Kidney (tissue), 14 donors: ENCODE results near the gene NKAIN2. TPM values are rescaled to one million over a fixed set of nuclear protein-coding genes. Genes with fewer than 3 reads are reported as not detected.

ENCODE experiments used
- DNase-seq, 5 donors: peaks; one replicate each; pipeline ENCODE4 v3.0.0-alpha.2; 2013 to 2020
- FAIRE-seq: peaks from 2 replicates; lab custom pipeline; 2012; peaks lifted over from hg19 to GRCh38; lab: Jason Lieb, UNC
- H3K27ac ChIP-seq, 2 donors: one replicate each; pipeline ENCODE4 v1.7.0; 2013; ENCODE audit warnings: low read depth in 2 of 2, low read length in 2 of 2, inconsistent platforms in 1 of 2
- H3K27me3 ChIP-seq: one replicate; pipeline ENCODE4 v1.7.1; 2013; ENCODE audit warnings: low read length, inconsistent platforms; ENCODE audit not compliant: control insufficient read depth, insufficient read depth
- H3K36me3 ChIP-seq, 3 donors: one replicate each; pipeline versions ENCODE4 v1.7.0 to v1.7.1; 2013; ENCODE audit warnings: low read length in 3 of 3, control low read depth in 1 of 3, inconsistent platforms in 1 of 3; ENCODE audit not compliant: insufficient read depth in 3 of 3, control insufficient read depth in 2 of 3
- H3K4me1 ChIP-seq, 3 donors: one replicate each; pipeline versions ENCODE4 v1.7.0 to v1.7.1; 2013; ENCODE audit warnings: low read length in 3 of 3, inconsistent platforms in 1 of 3, low read depth in 1 of 3; ENCODE audit not compliant: control insufficient read depth in 2 of 3, insufficient read depth in 2 of 3
- H3K4me3 ChIP-seq, 3 donors: one replicate each; pipeline versions ENCODE4 v1.7.0 to v1.8.1; 2013; ENCODE audit warnings: low read length in 3 of 3, control low read depth in 1 of 3, inconsistent platforms in 1 of 3
- H3K9ac ChIP-seq, 3 donors: one replicate each; pipeline versions ENCODE4 v1.7.0 to v1.7.1; 2013; ENCODE audit warnings: low read length in 3 of 3, control low read depth in 1 of 3, inconsistent platforms in 1 of 3
- H3K9me3 ChIP-seq, 3 donors: one replicate each; pipeline versions ENCODE4 v1.7.0 to v1.7.1; 2013; ENCODE audit warnings: low read length in 3 of 3, control low read depth in 1 of 3, inconsistent platforms in 1 of 3; ENCODE audit not compliant: control insufficient read depth in 2 of 3, insufficient read depth in 1 of 3
- intact Hi-C: fragments of 100-400 bp; cut with DNase I; formaldehyde crosslinking; loops from one replicate; pipeline ENCODE4 v1.11.1; 2022
- polyA plus RNA-seq: library from polyadenylated mRNA; stranded (reverse); fragments of 350-450 nt; fragmentation: Illumina TruSeq; extraction: RNeasy Lipid Tissue Mini Kit (QIAGEN cat#74804); gene quantifications from one replicate; pipeline ENCODE4 v1.2.3, GENCODE V29; 2014; ENCODE audit warnings: low read depth, low replicate concordance; ENCODE audit not compliant: insufficient read depth
- total RNA-seq: library from RNA; stranded (reverse); fragmentation: NEBNext Ultra II Directional; extraction: Animal tissue kit (Norgen Biotek cat#: 25700); gene quantifications from one replicate; pipeline ENCODE4 v1.2.1, GENCODE V29; 2021
- TF ChIP-seq, protein P1 (sequence below): IDR thresholded peaks from 3 replicates; pipeline ENCODE4 v1.5.1; 2012; ENCODE audit warnings: mild to moderate bottlenecking, moderate library complexity, borderline replicate concordance; ENCODE audit not compliant: insufficient read depth; ENCODE audit errors: extremely low read depth
- donor health status: control.
- donor health status: control.
- donor health status: control.
- donor health status: control.
- donor health status: control.
- donor health status: DM: yes; HTN: yes; CAD: no.
- donor health status: Normal renal cell carcinoma (clear cell type).

NKAIN2 gene
- total and polyA plus RNA-seq, 2 donors from 2014 or later = 0.39 to 1.8 TPM

GRCh38 chr6:123859291-123859690 lies 55.6 kb downstream of the NKAIN2 start:
- Histone ChIP-seq H3K9ac (no peak overlapping the region), H3K36me3 (no peaks in the 10 kb centered on the region), H3K4me1 (no peaks in the 10 kb centered on the region), H3K4me3 (no peak overlapping the region), H3K27ac (no peak overlapping the region), H3K27me3 (no peaks in the 10 kb centered on the region), H3K9me3 (no peaks in the 10 kb centered on the region)
- DNase-seq (no peak), FAIRE-seq (no peak)
- intact Hi-C loops = no loop called here
- TF ChIP-seq, protein P1, sequence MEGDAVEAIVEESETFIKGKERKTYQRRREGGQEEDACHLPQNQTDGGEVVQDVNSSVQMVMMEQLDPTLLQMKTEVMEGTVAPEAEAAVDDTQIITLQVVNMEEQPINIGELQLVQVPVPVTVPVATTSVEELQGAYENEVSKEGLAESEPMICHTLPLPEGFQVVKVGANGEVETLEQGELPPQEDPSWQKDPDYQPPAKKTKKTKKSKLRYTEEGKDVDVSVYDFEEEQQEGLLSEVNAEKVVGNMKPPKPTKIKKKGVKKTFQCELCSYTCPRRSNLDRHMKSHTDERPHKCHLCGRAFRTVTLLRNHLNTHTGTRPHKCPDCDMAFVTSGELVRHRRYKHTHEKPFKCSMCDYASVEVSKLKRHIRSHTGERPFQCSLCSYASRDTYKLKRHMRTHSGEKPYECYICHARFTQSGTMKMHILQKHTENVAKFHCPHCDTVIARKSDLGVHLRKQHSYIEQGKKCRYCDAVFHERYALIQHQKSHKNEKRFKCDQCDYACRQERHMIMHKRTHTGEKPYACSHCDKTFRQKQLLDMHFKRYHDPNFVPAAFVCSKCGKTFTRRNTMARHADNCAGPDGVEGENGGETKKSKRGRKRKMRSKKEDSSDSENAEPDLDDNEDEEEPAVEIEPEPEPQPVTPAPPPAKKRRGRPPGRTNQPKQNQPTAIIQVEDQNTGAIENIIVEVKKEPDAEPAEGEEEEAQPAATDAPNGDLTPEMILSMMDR = no peak

DNA sequence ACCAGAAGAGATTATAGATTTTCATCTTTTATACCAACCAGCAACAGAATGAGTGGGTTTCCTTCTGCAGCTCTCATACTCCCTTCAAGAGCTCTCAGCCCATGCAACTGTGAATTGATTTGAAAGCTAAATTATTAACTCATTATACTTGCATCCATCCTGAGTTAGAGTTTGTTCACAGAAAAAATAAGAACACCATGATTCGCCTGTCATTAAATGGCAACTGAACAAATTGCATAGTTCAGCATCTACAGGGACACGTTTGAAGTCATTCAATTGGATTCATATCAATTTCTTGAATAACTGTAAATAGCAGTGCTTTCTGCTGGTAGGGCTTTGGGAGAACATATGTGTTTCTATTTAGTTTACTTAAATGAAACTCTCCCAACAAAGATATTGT lies 65.7 kb downstream of the NKAIN2 start:
- intact Hi-C loops = no loop called here
- TF ChIP-seq, protein P1 = no peak
- DNase-seq (no peak), FAIRE-seq (no peak)
- no peak overlapping the region for H3K4me3 ChIP-seq
- H3K9ac ChIP-seq = no peak overlapping the region
- H3K27me3 ChIP-seq = no peaks in the 10 kb centered on the region
- no peaks in the 10 kb centered on the region for H3K9me3 ChIP-seq
- no peaks in the 10 kb centered on the region for H3K36me3 ChIP-seq
- H3K27ac ChIP-seq = no peak overlapping the region
- no peaks in the 10 kb centered on the region for H3K4me1 ChIP-seq

DNA sequence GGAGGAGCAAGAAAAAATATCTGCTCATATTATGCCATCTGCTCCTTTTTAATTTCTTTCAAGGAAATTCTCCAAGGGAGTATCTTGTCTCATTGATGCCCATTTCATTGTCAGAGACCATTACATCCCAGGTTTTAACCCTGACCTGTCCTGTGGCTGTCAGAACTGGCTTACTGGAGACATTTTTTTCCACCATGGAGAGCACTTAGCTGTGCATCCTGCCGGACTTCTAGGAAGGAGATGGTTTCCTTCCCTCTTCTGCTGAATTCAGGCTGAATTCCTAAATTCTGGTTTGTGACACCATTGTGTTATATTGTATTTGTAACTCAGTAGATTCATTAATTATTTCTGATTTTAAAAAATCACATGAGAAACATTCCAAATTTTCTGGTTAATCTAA lies 70.3 kb downstream of the NKAIN2 start:
- DNase-seq (no peak), FAIRE-seq (no peak)

More for the DNA sequence above, 70.3 kb downstream of the NKAIN2 start:
- intact Hi-C loops = no loop called here
- Histone ChIP-seq H3K4me1 (no peaks in the 10 kb centered on the region), H3K27me3 (no peaks in the 10 kb centered on the region), H3K4me3 (no peak overlapping the region), H3K9ac (no peak overlapping the region), H3K9me3 (no peaks in the 10 kb centered on the region), H3K36me3 (no peaks in the 10 kb centered on the region), H3K27ac (no peak overlapping the region)
- TF ChIP-seq, protein P1 = no peak
